A549 treated with AZD2906 at 1 μM for 4 hours (cell line): Measurements from ENCODE around the gene ADNP. TPM values are rescaled to one million over a fixed set of nuclear protein-coding genes. Genes with fewer than 3 reads are reported as not detected.

Experiments
- total RNA-seq: library from RNA; stranded (reverse); fragments of 200-300 nt; extraction: Qiagen RNA extraction; gene quantifications from 5 replicates; pipeline ENCODE4 v1.2.3, GENCODE V29; 2022

Gene ADNP
- 41.0 to 52.8 TPM (median 41.6 TPM) in 5 replicates for total RNA-seq

GRCh38 chr20:50931306-50932015, at the start of gene ADNP:
Gene ADNP (minus strand): TSS chr20:50931437. CDS start chr20:50903996, 27,441 bp downstream.

GRCh38 chr20:50958615-50959542, 27.6 kb upstream of the ADNP start, which contains the start of gene MOCS3:
Gene MOCS3 (plus strand): TSS chr20:50958818. CDS start chr20:50958843, 25 bp downstream.

GRCh38 chr20:50957798-50958614, 26.8 kb upstream of the ADNP start, which contains the start of gene DPM1:
Gene DPM1 (minus strand): TSS chr20:50958532. CDS start chr20:50958523, 9 bp downstream.

Other genes with a start within 250 kb of the ADNP start
- gene RIPOR3, start 239.9 kb downstream of the ADNP start, total RNA-seq = 0.02 to 0.03 TPM (median 0.03 TPM) in 4 of 5 replicates, not detected in the other
- gene PARD6B, start 199.9 kb downstream of the ADNP start, total RNA-seq = 3.4 to 4.4 TPM (median 3.8 TPM) in 5 replicates
- gene BCAS4, start 136.4 kb downstream of the ADNP start, total RNA-seq = 29.3 to 33.4 TPM (median 31.0 TPM) in 5 replicates
- gene DPM1, start 27.1 kb upstream of the ADNP start, total RNA-seq = 68.8 to 91.5 TPM (median 70.5 TPM) in 5 replicates
- gene MOCS3, start 27.4 kb upstream of the ADNP start, total RNA-seq = 5.8 to 6.5 TPM (median 6.1 TPM) in 5 replicates
- gene KCNG1, start 91.7 kb upstream of the ADNP start, total RNA-seq = 33.8 to 50.2 TPM (median 35.1 TPM) in 5 replicates